Gastrocnemius medialis (tissue), 4 donors: ENCODE measurements around the gene KCNQ2.
"Not testable (repeated sequence)": the region's sequence is repeated elsewhere in the genome, so short reads cannot be mapped to it uniquely, and the experiment has no call there.

ENCODE experiments used
- POLR2A ChIP-seq, 2 donors: fragments of 450-650 bp; IDR thresholded peaks; one replicate each; pipeline ENCODE4 v1.6.1; 2017; ENCODE audit warnings: antibody characterized with exemption in 2 of 2, mild to moderate bottlenecking in 2 of 2, moderate library complexity in 2 of 2
- TF ChIP-seq, protein P1 (sequence below), 5 experiments: fragments of 450-650 bp in 3 of 5; fragments of 200-600 bp in 2 of 5; sonication (generic) in 2 of 5; IDR thresholded peaks in 4 of 5; conservative IDR thresholded peaks in 1 of 5; 1 replicate in 4 of 5; 2 replicates in 1 of 5; pipeline ENCODE4 v1.5.1; 2016 to 2019; ENCODE audit warnings: antibody characterized with exemption in 5 of 5, mild to moderate bottlenecking in 3 of 5, moderate library complexity in 3 of 5

DNA sequence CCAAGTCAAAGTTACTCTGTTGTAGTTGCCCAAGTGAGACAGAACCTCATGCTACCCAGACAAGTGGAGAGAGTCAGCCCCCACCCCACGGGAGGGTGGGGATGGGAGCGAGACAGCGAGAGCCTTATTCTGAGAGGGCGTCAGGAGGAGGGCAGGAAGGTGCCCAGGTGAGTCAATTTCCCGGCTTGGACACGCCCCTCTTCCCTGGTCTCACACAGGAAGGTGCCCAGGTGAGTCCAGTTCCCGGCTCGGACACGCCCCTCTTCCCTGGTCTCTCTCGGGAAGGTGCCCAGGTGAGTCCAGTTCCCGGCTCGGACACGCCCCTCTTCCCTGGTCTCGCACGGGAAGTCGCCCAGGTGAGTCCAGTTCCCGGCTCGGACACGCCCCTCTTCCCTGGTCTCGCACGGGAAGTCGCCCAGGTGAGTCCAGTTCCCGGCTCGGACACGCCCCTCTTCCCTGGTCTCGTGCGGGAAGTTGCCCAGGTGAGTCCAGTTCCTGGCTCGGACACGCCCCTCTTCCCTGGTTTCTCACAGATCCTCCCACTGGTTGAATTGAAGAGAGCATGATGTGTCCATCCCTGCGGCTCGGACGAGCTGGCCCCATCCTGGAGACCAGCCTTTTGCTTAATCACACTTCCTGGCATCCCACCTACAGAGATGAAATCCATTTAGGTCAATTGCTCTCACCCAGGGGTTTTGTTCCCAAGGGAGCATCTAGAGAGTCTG is 7.4 kb upstream of the KCNQ2 start:
- TF ChIP-seq, protein P1, sequence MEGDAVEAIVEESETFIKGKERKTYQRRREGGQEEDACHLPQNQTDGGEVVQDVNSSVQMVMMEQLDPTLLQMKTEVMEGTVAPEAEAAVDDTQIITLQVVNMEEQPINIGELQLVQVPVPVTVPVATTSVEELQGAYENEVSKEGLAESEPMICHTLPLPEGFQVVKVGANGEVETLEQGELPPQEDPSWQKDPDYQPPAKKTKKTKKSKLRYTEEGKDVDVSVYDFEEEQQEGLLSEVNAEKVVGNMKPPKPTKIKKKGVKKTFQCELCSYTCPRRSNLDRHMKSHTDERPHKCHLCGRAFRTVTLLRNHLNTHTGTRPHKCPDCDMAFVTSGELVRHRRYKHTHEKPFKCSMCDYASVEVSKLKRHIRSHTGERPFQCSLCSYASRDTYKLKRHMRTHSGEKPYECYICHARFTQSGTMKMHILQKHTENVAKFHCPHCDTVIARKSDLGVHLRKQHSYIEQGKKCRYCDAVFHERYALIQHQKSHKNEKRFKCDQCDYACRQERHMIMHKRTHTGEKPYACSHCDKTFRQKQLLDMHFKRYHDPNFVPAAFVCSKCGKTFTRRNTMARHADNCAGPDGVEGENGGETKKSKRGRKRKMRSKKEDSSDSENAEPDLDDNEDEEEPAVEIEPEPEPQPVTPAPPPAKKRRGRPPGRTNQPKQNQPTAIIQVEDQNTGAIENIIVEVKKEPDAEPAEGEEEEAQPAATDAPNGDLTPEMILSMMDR (IDR thresholded peaks at IDR 0.05 in 4 of 5, conservative IDR thresholded peaks at IDR 0.05 in 1 of 5): not testable (repeated sequence)
- not testable (repeated sequence) for TF ChIP-seq POLR2A (IDR thresholded peaks at IDR 0.05)
